Measurements from ENCODE around the gene SLC9A2. TPM values are rescaled to one million over a fixed set of nuclear protein-coding genes. Genes with fewer than 3 reads are reported as not detected.

The SLC9A2 gene
- polyA plus RNA-seq, 3 donors, result not detected

- H3K4me3 Mint-ChIP-seq, result no peak overlapping the region
- no peak overlapping the region for H3K4me2 ChIP-seq (replicated peaks; ENCODE audit: extremely low read depth, low read length, poor library complexity, severe bottlenecking)
- H3K4me1 Mint-ChIP-seq, result no peaks in the 10 kb centered on the region
- H4K20me1 ChIP-seq (ENCODE audit: insufficient read depth, low read length), result no peaks in the 10 kb centered on the region
- H3K9ac ChIP-seq (ENCODE audit: insufficient read depth, low read length, poor library complexity, severe bottlenecking), result no peak overlapping the region
- no peak overlapping the region for H3K4me3 ChIP-seq (replicated peaks in 1 of 3; ENCODE audit: low read depth in 2 of 3, low read length in 3 of 3)
- H3K4me1 ChIP-seq (ENCODE audit: control insufficient read depth in 1 of 2, insufficient read depth in 2 of 2, low read length in 2 of 2), result no peaks in the 10 kb centered on the region
- no peak overlapping the region for H3K27ac ChIP-seq (ENCODE audit: low read depth in 1 of 2, low read length in 2 of 2)
- H3K27me3 Mint-ChIP-seq (ENCODE audit: low read depth in 3 of 3), result peaks cover 0 to 5% (median 4%) of the 10 kb centered on the region in 3 donors
- no peaks in the 10 kb centered on the region for H3K27me3 ChIP-seq (ENCODE audit: control insufficient read depth in 2 of 2, insufficient read depth in 2 of 2, low read length in 2 of 2)
- DNase-seq, result no peak
- H3K9me3 Mint-ChIP-seq, result no peaks in the 10 kb centered on the region
- H3K27ac Mint-ChIP-seq, result no peak overlapping the region
- WGBS (ENCODE audit: insufficient coverage), result 100% methylated on average over 3 of the region's 7 CpGs
- no peaks in the 10 kb centered on the region for H3K9me3 ChIP-seq (replicated peaks in 1 of 2; ENCODE audit: control insufficient read depth in 1 of 2, insufficient read depth in 1 of 2, low read length in 2 of 2)
- intact Hi-C loops (cut with micrococcal nuclease), result no loop called here
- H3K36me3 ChIP-seq (replicated peaks in 1 of 2; ENCODE audit: control insufficient read depth in 1 of 2, insufficient read depth in 2 of 2, low read length in 2 of 2), result no peaks in the 10 kb centered on the region
- H3K36me3 Mint-ChIP-seq, result no peaks in the 10 kb centered on the region
- H2AFZ ChIP-seq (ENCODE audit: insufficient read depth, low read depth, low read length, poor library complexity, severe bottlenecking), result no peak overlapping the region
- no peaks in the 10 kb centered on the region for H3K79me2 ChIP-seq (ENCODE audit: insufficient read depth, low read length)
- no peak for TF ChIP-seq CTCF (IDR thresholded peaks at IDR 0.05)
Observed at GRCh38 chr2:102635317-102635716, 16.0 kb downstream of the SLC9A2 start.

GRCh38 chr2:102636283-102636907 is 17.0 kb downstream of the SLC9A2 start:
- Histone ChIP-seq H3K4me3 (replicated peaks in 1 of 3; ENCODE audit: low read depth in 2 of 3, low read length in 3 of 3) (no peak overlapping the region), H4K20me1 (ENCODE audit: insufficient read depth, low read length) (no peaks in the 10 kb centered on the region), H3K9ac (ENCODE audit: insufficient read depth, low read length, poor library complexity, severe bottlenecking) (no peak overlapping the region), H3K27ac (ENCODE audit: low read depth in 1 of 2, low read length in 2 of 2) (no peak overlapping the region), H3K4me1 (ENCODE audit: control insufficient read depth in 1 of 2, insufficient read depth in 2 of 2, low read length in 2 of 2) (no peaks in the 10 kb centered on the region), H3K79me2 (ENCODE audit: insufficient read depth, low read length) (no peaks in the 10 kb centered on the region), H3K9me3 (replicated peaks in 1 of 2; ENCODE audit: control insufficient read depth in 1 of 2, insufficient read depth in 1 of 2, low read length in 2 of 2) (no peaks in the 10 kb centered on the region), H3K27me3 (ENCODE audit: control insufficient read depth in 2 of 2, insufficient read depth in 2 of 2, low read length in 2 of 2) (no peaks in the 10 kb centered on the region), H3K4me2 (replicated peaks; ENCODE audit: extremely low read depth, low read length, poor library complexity, severe bottlenecking) (no peak overlapping the region), H3K36me3 (replicated peaks in 1 of 2; ENCODE audit: control insufficient read depth in 1 of 2, insufficient read depth in 2 of 2, low read length in 2 of 2) (no peaks in the 10 kb centered on the region), H2AFZ (ENCODE audit: insufficient read depth, low read depth, low read length, poor library complexity, severe bottlenecking) (no peak overlapping the region)
- H3K4me1 Mint-ChIP-seq, result no peaks in the 10 kb centered on the region
- peaks cover 0 to 1% (median 0%) of the 10 kb centered on the region in 7 donors for H3K9me3 Mint-ChIP-seq
- WGBS (ENCODE audit: insufficient coverage), result 92% methylated on average over 2 of the region's 5 CpGs
- no peak overlapping the region for H3K27ac Mint-ChIP-seq
- intact Hi-C loops (cut with micrococcal nuclease), result no loop called here
- DNase-seq, result no peak
- H3K27me3 Mint-ChIP-seq (ENCODE audit: low read depth in 3 of 3), result peaks cover 2 to 8% (median 4%) of the 10 kb centered on the region in 3 donors
- TF ChIP-seq CTCF (IDR thresholded peaks at IDR 0.05), result no peak
- no peak overlapping the region for H3K4me3 Mint-ChIP-seq
- no peaks in the 10 kb centered on the region for H3K36me3 Mint-ChIP-seq
